Endothelial cell of umbilical vein (primary cell): Measurements from ENCODE around the gene PKNOX2. TPM values are rescaled to one million over a fixed set of nuclear protein-coding genes. Genes with fewer than 3 reads are reported as not detected.

Experiments used
- BruUV-seq: library from RNA; stranded (reverse); fragments of 400-500 nt; replicated peaks from 2 replicates; lab custom pipeline; 2021; lab: Mats Ljungman, UMichigan
- CTCF ChIA-PET: fragments of 300-600, 350-600 bp; sonication (Branson Sonifier 250); formaldehyde crosslinking; loops from one replicate; lab custom pipeline; 2021; ENCODE audit warnings: antibody characterized with exemption, inconsistent platforms; lab: Charles Lee
- POLR2A ChIA-PET: fragments of 300-600, 350-600 bp; sonication (Branson Sonifier 250); formaldehyde crosslinking; loops from one replicate; lab custom pipeline; 2021; ENCODE audit warnings: antibody characterized with exemption, inconsistent platforms; lab: Charles Lee
- DNase-seq: peaks from one replicate; pipeline ENCODE4 v3.0.0-alpha.2; 2011; ENCODE audit warnings: low read depth, low spot score
- FAIRE-seq: peaks from 2 replicates; lab custom pipeline; 2011; peaks lifted over from hg19 to GRCh38; lab: Jason Lieb, UNC
- H2AFZ ChIP-seq: 2 replicates; pipeline ENCODE4 v1.6.0; 2012; ENCODE audit warnings: low read depth, low read length, control low read depth, inconsistent platforms
- H3K27ac ChIP-seq: 2 replicates; pipeline ENCODE4 v1.5.1; 2011; ENCODE audit warnings: low read depth, mild to moderate bottlenecking, control low read depth, low read length, moderate library complexity; ENCODE audit not compliant: insufficient read depth
- H3K27me3 ChIP-seq, 2 experiments: 2 replicates each; pipeline versions ENCODE4 v1.6.0 to v1.6.1; 2011; ENCODE audit warnings: low read length in 2 of 2, mixed read lengths in 1 of 2; ENCODE audit not compliant: control insufficient read depth in 2 of 2, insufficient read depth in 2 of 2
- H3K36me3 ChIP-seq, 2 experiments: 2 replicates in 1 of 2; 3 replicates in 1 of 2; pipeline ENCODE4 v1.5.1; 2011; ENCODE audit warnings: low read length in 2 of 2, mild to moderate bottlenecking in 1 of 2, moderate library complexity in 1 of 2; ENCODE audit not compliant: control insufficient read depth in 2 of 2, insufficient read depth in 2 of 2; ENCODE audit errors: extremely low read depth in 1 of 2
- H3K4me1 ChIP-seq: 3 replicates; pipeline ENCODE4 v1.5.1; 2011; ENCODE audit warnings: mild to moderate bottlenecking, low read length; ENCODE audit not compliant: control insufficient read depth, insufficient read depth; ENCODE audit errors: extremely low read depth
- H3K4me2 ChIP-seq: 2 replicates; pipeline ENCODE4 v1.6.1; 2011; ENCODE audit warnings: low read length, control low read depth, mixed read lengths; ENCODE audit not compliant: insufficient read depth
- H3K4me3 ChIP-seq, 3 experiments: fragments of 200-600 bp in 1 of 3; sonication (generic), shearing (Covaris generic) in 1 of 3; replicated peaks in 1 of 3; 2 replicates each; pipeline ENCODE4 v1.5.1; 2011 to 2016; ENCODE audit warnings: control low read depth in 3 of 3, low read length in 3 of 3, mild to moderate bottlenecking in 2 of 3, inconsistent platforms in 1 of 3, low read depth in 1 of 3, moderate library complexity in 1 of 3; ENCODE audit not compliant: insufficient read depth in 1 of 3
- H3K79me2 ChIP-seq: 2 replicates; pipeline ENCODE4 v1.6.0; 2012; ENCODE audit warnings: low read length, inconsistent platforms; ENCODE audit not compliant: control insufficient read depth, insufficient read depth
- H3K9ac ChIP-seq: replicated peaks from 2 replicates; pipeline ENCODE3; 2011; ENCODE audit warnings: low read length, control low read depth; ENCODE audit not compliant: insufficient read depth; ENCODE audit errors: extremely low read depth
- H3K9me1 ChIP-seq: replicated peaks from 3 replicates; pipeline ENCODE4 v1.6.0; 2011; ENCODE audit warnings: mild to moderate bottlenecking, low read length; ENCODE audit not compliant: control insufficient read depth, insufficient read depth; ENCODE audit errors: extremely low read depth
- H3K9me3 ChIP-seq: replicated peaks from 2 replicates; pipeline ENCODE4 v1.5.1; 2012; ENCODE audit warnings: low read length, inconsistent platforms; ENCODE audit not compliant: control insufficient read depth, insufficient read depth
- H4K20me1 ChIP-seq: replicated peaks from 2 replicates; pipeline ENCODE3; 2011; ENCODE audit warnings: mild to moderate bottlenecking, low read length; ENCODE audit not compliant: control insufficient read depth, insufficient read depth; ENCODE audit errors: extremely low read depth
- EZH2 ChIP-seq: IDR thresholded peaks from 2 replicates; pipeline ENCODE4 v1.6.1; 2012; ENCODE audit warnings: borderline replicate concordance, low read depth, mild to moderate bottlenecking, moderate library complexity, low read length, inconsistent platforms; ENCODE audit not compliant: severe bottlenecking
- FOS ChIP-seq: IDR thresholded peaks from 2 replicates; pipeline ENCODE4 v1.6.1; 2011; ENCODE audit warnings: mild to moderate bottlenecking, low read length, moderate library complexity, borderline replicate concordance; ENCODE audit not compliant: insufficient read depth
- GATA2 ChIP-seq: IDR thresholded peaks from 2 replicates; pipeline ENCODE4 v1.7.0; 2011; ENCODE audit warnings: low read depth, mild to moderate bottlenecking, moderate library complexity, mixed read lengths, low read length; ENCODE audit not compliant: insufficient read length, insufficient read depth
- JUN ChIP-seq: IDR thresholded peaks from 2 replicates; pipeline ENCODE4 v1.6.1; 2011; ENCODE audit warnings: borderline replicate concordance, low read depth; ENCODE audit not compliant: insufficient read length, insufficient read depth
- MYC ChIP-seq: IDR thresholded peaks from one replicate; pipeline ENCODE4 v1.6.1; 2011; ENCODE audit warnings: mild to moderate bottlenecking, low read depth, low read length
- POLR2A ChIP-seq: IDR thresholded peaks from 2 replicates; pipeline ENCODE4 v1.6.1; 2012; ENCODE audit warnings: low read depth, mild to moderate bottlenecking, control low read depth, low read length
- POLR2AphosphoS5 ChIP-seq: IDR thresholded peaks from 2 replicates; pipeline ENCODE4 v1.6.1; 2012; ENCODE audit warnings: low read depth, mild to moderate bottlenecking, control low read depth, low read length, moderate library complexity; ENCODE audit not compliant: insufficient read depth
- dilution Hi-C: fragments of 300-500 bp; cut with MboI; formaldehyde crosslinking; loops from one replicate; pipeline ENCODE4 v1.15.0; 2019; ENCODE audit warnings: low sequenced_read_pairs; ENCODE audit not compliant: extremely low pct_ligation_motif_present
- intact Hi-C: fragments of 100-400 bp; cut with micrococcal nuclease; formaldehyde crosslinking; loops from one replicate; pipeline ENCODE4 v1.10.0; 2022
- polyA plus RNA-seq, 4 experiments: library from polyadenylated mRNA; depleted of rRNA in 3 of 4; stranded (reverse) in 3 of 4; unstranded in 1 of 4; fragments of >200 nt; gene quantifications; 2 replicates each; pipeline versions ENCODE4 v1.2.1 to v1.2.3, GENCODE V29; 2011 to 2012; ENCODE audit warnings: missing spikeins in 1 of 4
- total RNA-seq: library from RNA; stranded (reverse); gene quantifications from 2 replicates; pipeline ENCODE4 v1.2.3, GENCODE V29; 2021
- TF ChIP-seq, protein P1 (sequence below): IDR thresholded peaks from 2 replicates; pipeline ENCODE4 v1.6.1; 2011; ENCODE audit not compliant: insufficient read depth, insufficient read length
- TF ChIP-seq, protein P2 (sequence below), 2 donors: IDR thresholded peaks; 1 replicate in 1 of 2; 2 replicates in 1 of 2; pipeline ENCODE4 v1.5.1; 2011; ENCODE audit warnings: low read length in 2 of 2, mild to moderate bottlenecking in 2 of 2, moderate library complexity in 2 of 2, control low read depth in 1 of 2, inconsistent platforms in 1 of 2, low read depth in 1 of 2; ENCODE audit not compliant: insufficient read depth in 1 of 2; ENCODE audit errors: extremely low read depth in 1 of 2

The PKNOX2 gene
- total and polyA plus RNA-seq, 2 donors (not counting 3 experiments of a cell fraction or from before 2014, with no cell fraction given) = 0.11 to 0.91 TPM

DNA sequence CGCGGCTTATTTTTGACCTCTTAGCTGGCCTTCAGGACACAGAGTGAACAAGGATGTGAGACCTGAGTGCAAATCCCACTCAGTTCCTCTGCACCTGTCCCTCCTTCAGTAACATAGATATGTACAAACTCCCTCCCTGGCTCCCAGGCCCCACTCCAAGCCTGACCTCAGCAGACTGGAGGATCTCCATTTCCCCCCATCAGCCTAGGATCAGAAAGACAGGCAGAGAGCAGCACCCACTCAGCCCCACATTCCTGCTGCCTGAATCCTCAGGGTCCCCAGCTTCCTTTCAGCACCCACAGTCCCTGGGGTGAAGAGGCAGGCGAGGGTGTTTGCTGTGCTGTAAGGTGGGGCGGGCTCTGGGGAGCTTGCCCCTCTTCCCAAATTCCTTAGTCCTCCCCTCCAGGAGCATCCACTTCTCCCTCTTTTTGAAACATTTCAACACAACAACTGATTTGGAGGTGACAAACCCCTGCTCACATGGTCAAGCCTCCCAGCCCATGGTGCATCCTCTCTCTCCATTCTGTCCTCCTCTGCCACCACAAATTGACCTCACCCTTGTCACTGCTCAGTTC lies 180.4 kb downstream of the PKNOX2 start:
- Histone ChIP-seq H3K4me2 (no peak overlapping the region), H3K79me2 (no peaks in the 10 kb centered on the region), H3K4me1 (no peaks in the 10 kb centered on the region), H3K9ac (no peak overlapping the region), H3K27me3 (no peaks in the 10 kb centered on the region), H3K9me1 (no peaks in the 10 kb centered on the region), H3K9me3 (no peaks in the 10 kb centered on the region), H2AFZ (no peak overlapping the region), H3K4me3 (no peak overlapping the region), H4K20me1 (no peaks in the 10 kb centered on the region), H3K27ac (no peak overlapping the region), H3K36me3 (no peaks in the 10 kb centered on the region)
- FAIRE-seq = no peak
- POLR2A ChIA-PET = no interaction called here
- dilution Hi-C loops (no loop called here), intact Hi-C loops (loop anchor here (1.0 to 5.0 kb wide), 5 partner anchors 30 to 204 kb away; partner anchors contain the start of gene PKNOX2)
- CTCF ChIA-PET = interaction anchor here (1.0 to 6.9 kb wide), 49 partner anchors 11 to 552 kb away, joined by 3 to 188 read pairs (median 10); partner anchors contain the start of gene PKNOX2
- no peak for DNase-seq
- no TSS peak for BruUV-seq
- TF ChIP-seq JUN (no peak), MYC (no peak), POLR2A (no peak), POLR2AphosphoS5 (no peak), FOS (no peak), GATA2 (no peak), EZH2 (no peak)
- TF ChIP-seq, protein P1, sequence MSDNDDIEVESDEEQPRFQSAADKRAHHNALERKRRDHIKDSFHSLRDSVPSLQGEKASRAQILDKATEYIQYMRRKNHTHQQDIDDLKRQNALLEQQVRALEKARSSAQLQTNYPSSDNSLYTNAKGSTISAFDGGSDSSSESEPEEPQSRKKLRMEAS = no peak
- TF ChIP-seq, protein P2, sequence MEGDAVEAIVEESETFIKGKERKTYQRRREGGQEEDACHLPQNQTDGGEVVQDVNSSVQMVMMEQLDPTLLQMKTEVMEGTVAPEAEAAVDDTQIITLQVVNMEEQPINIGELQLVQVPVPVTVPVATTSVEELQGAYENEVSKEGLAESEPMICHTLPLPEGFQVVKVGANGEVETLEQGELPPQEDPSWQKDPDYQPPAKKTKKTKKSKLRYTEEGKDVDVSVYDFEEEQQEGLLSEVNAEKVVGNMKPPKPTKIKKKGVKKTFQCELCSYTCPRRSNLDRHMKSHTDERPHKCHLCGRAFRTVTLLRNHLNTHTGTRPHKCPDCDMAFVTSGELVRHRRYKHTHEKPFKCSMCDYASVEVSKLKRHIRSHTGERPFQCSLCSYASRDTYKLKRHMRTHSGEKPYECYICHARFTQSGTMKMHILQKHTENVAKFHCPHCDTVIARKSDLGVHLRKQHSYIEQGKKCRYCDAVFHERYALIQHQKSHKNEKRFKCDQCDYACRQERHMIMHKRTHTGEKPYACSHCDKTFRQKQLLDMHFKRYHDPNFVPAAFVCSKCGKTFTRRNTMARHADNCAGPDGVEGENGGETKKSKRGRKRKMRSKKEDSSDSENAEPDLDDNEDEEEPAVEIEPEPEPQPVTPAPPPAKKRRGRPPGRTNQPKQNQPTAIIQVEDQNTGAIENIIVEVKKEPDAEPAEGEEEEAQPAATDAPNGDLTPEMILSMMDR (IDR thresholded peaks at IDR 0.05; ENCODE audit: extremely low read depth in 1 of 2, insufficient read depth in 1 of 2, low read depth in 1 of 2, low read length in 2 of 2) = no peak
